Breast epithelium (tissue), 3 donors: Measurements from ENCODE around the gene PARP12.

Experiments
- POLR2A ChIP-seq: fragments of 450-650 bp; IDR thresholded peaks from one replicate; pipeline ENCODE4 v1.6.1; 2016; ENCODE audit warnings: antibody characterized with exemption, mild to moderate bottlenecking, moderate library complexity
- POLR2AphosphoS5 ChIP-seq, 3 donors: sonication (generic); formaldehyde crosslinking; IDR thresholded peaks; one replicate each; pipeline ENCODE4 v1.6.1; 2017; ENCODE audit warnings: antibody characterized with exemption in 3 of 3

DNA sequence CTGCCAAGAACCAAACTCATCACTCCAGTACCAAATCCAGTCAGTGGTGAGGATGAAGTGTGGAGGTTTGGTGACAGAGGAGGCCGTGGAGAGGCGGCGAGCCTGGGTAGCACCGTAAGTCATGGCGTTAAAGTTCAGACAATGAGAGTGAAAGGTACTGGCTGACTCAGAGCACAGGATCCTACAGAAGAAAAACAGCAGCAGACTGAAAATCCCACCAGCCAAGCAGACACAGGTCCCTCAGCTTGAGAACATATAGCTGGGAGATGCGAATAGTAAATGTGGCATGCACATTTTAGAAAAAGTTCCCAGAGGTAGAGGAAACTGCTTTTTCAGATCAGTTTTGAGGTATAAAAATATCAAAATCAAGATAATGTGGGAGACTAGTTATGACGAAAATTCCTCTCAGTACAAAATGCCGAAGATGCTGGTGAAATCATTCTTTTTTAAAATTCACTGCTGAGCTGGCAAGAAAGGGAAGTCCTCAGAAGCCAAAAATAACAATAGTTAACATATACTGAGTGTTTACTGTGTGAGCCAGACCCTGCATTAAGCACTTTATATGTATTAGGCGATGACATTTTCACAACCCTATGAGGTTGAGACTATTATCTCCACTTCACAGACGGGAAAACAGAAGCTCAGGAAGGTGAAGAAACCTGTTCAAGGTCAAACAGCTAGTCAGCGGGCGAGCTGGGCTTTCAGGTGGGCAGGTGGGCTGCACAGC is 20.9 kb downstream of the PARP12 start:
- TF ChIP-seq POLR2A (no peak), POLR2AphosphoS5 (IDR thresholded peaks at IDR 0.05) (no peak)
